Renal pelvis (tissue), 4 donors: Measurements from ENCODE around the gene LRRC18. TPM values are rescaled to one million over a fixed set of nuclear protein-coding genes. Genes with fewer than 3 reads are reported as not detected.
A peak's percentile ranks its signal among the peaks of the same experiment; 100 is the strongest.

Experiments
- DNase-seq: peaks from one replicate; pipeline ENCODE4 v3.0.0-alpha.2; 2013
- polyA plus RNA-seq, 3 donors: library from polyadenylated mRNA; unstranded; fragments of 120-200 nt; gene quantifications; one replicate each; pipeline ENCODE4 v1.2.1, GENCODE V29; 2013; ENCODE audit not compliant: insufficient read length in 3 of 3

LRRC18 gene
- polyA plus RNA-seq, 3 donors, result 0.06 TPM; not detected in 2

GRCh38 chr10:48946891-48947500, 7.4 kb upstream of the LRRC18 start:
- no peak for DNase-seq

GRCh38 chr10:48946332-48946731, 6.7 kb upstream of the LRRC18 start:
- no peak for DNase-seq

GRCh38 chr10:48945441-48946130, 5.9 kb upstream of the LRRC18 start:
- DNase-seq, result peak; percentile 54

- DNase-seq, result no peak
Observed at GRCh38 chr10:48944171-48944570, 4.5 kb upstream of the LRRC18 start.

GRCh38 chr10:48943096-48943495, 3.5 kb upstream of the LRRC18 start:
- DNase-seq, result no peak

GRCh38 chr10:48941427-48942075, 1.9 kb upstream of the LRRC18 start:
- no peak for DNase-seq

- no peak for DNase-seq
Observed at GRCh38 chr10:48940958-48941357, 1.3 kb upstream of the LRRC18 start.

- DNase-seq, result no peak
Observed at GRCh38 chr10:48940372-48940771, 732 bp upstream of the LRRC18 start.

GRCh38 chr10:48938990-48939536, 577 bp downstream of the LRRC18 start:
- no peak for DNase-seq

GRCh38 chr10:48938281-48938680, 1.4 kb downstream of the LRRC18 start:
- DNase-seq, result no peak

GRCh38 chr10:48937796-48938195, 1.8 kb downstream of the LRRC18 start:
- DNase-seq, result no peak

GRCh38 chr10:48935577-48935976, 4.1 kb downstream of the LRRC18 start:
- no peak for DNase-seq

- DNase-seq, result no peak
Observed at GRCh38 chr10:48934672-48935501, 4.8 kb downstream of the LRRC18 start.

GRCh38 chr10:48932831-48933664, 6.6 kb downstream of the LRRC18 start:
- DNase-seq, result no peak

GRCh38 chr10:48931188-48931587, 8.5 kb downstream of the LRRC18 start:
- no peak for DNase-seq

- DNase-seq, result no peak
Observed at GRCh38 chr10:48929413-48929990, 10.1 kb downstream of the LRRC18 start.

- peak; percentile 23 for DNase-seq
Observed at GRCh38 chr10:48926764-48927540, 12.7 kb downstream of the LRRC18 start.

GRCh38 chr10:48926255-48926654, 13.4 kb downstream of the LRRC18 start:
- no peak for DNase-seq

- DNase-seq, result no peak
Observed at GRCh38 chr10:48924988-48925387, 14.7 kb downstream of the LRRC18 start.

GRCh38 chr10:48923748-48924147, 15.9 kb downstream of the LRRC18 start:
- DNase-seq, result no peak
